ENCODE data around the gene YEATS2. TPM values are rescaled to one million over a fixed set of nuclear protein-coding genes. Genes with fewer than 3 reads are reported as not detected.

The YEATS2 gene
- polyA plus RNA-seq, 2 donors = 5.8 to 9.0 TPM

DNA sequence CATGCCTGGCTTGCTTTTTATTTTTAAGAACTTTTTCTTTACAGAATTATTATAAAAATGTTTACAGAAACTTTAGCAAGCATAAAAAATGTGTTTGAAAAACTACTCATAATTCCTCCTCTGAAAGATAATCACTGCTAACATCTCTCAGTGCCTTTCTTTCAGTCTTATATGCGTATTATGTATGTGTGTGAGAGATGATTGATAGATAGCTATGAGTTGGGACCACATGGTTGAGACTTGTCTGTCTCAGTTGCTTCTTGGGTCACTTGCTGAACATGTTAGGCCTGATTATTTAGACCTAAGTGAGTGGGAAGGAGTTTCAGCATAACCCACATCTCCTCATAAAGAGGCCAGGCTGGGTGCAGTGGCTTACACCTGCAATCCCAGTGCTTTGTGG, 116.6 kb downstream of the YEATS2 start:
- no peak overlapping the region for H3K27ac ChIP-seq (ENCODE audit: low read depth in 2 of 2, low read length in 1 of 2)
- no peaks in the 10 kb centered on the region for H3K27me3 ChIP-seq (ENCODE audit: control insufficient read depth in 1 of 2, insufficient read depth in 2 of 2, low read length in 2 of 2)
- H3K36me3 ChIP-seq (ENCODE audit: control insufficient read depth in 2 of 2, insufficient read depth in 2 of 2, low read length in 1 of 2) = peaks cover 9 to 25% of the 10 kb centered on the region in 2 donors
- no peak overlapping the region for H3K4me3 ChIP-seq (ENCODE audit: low read depth in 1 of 2, low read length in 2 of 2)
- 88 to 98% methylated on average over 1 of the region's 1 CpG for WGBS, 2 donors
- no peaks in the 10 kb centered on the region for H3K9me3 ChIP-seq (ENCODE audit: control insufficient read depth in 2 of 2, insufficient read depth in 1 of 2, low read depth in 1 of 2, low read length in 1 of 2)
- no peaks in the 10 kb centered on the region for H3K4me1 ChIP-seq (ENCODE audit: control insufficient read depth in 2 of 2, insufficient read depth in 2 of 2, low read length in 1 of 2)

DNA sequence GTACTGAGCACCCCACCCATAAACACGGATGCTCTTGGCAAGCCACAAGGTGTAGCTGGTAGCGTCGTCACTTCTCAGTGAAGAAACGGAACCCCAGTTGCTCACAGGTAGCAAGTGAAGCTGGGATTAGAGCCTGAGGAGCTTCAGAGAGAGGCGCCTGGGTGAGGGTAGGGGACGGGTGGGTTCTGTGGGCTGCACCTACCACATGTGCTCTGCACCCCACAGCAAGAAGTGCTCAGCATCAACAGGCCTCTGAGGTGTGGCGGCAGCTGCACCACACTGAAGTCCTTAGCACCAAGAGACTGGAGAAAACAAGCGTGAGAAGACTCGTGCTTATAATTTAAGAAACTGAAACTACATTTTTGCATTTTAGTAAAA, 118.0 kb downstream of the YEATS2 start:
- Histone ChIP-seq H3K27me3 (ENCODE audit: control insufficient read depth in 1 of 2, insufficient read depth in 2 of 2, low read length in 2 of 2) (no peaks in the 10 kb centered on the region), H3K4me3 (ENCODE audit: low read depth in 1 of 2, low read length in 2 of 2) (no peak overlapping the region), H3K27ac (ENCODE audit: low read depth in 2 of 2, low read length in 1 of 2) (no peak overlapping the region), H3K36me3 (ENCODE audit: control insufficient read depth in 2 of 2, insufficient read depth in 2 of 2, low read length in 1 of 2) (peaks cover 7 to 15% of the 10 kb centered on the region in 2 donors), H3K9me3 (ENCODE audit: control insufficient read depth in 2 of 2, insufficient read depth in 1 of 2, low read depth in 1 of 2, low read length in 1 of 2) (no peaks in the 10 kb centered on the region), H3K4me1 (ENCODE audit: control insufficient read depth in 2 of 2, insufficient read depth in 2 of 2, low read length in 1 of 2) (peaks cover 0 to 3% of the 10 kb centered on the region in 2 donors)
- WGBS, 2 donors = 72 to 77% methylated on average over 9 of the region's 9 CpGs

DNA sequence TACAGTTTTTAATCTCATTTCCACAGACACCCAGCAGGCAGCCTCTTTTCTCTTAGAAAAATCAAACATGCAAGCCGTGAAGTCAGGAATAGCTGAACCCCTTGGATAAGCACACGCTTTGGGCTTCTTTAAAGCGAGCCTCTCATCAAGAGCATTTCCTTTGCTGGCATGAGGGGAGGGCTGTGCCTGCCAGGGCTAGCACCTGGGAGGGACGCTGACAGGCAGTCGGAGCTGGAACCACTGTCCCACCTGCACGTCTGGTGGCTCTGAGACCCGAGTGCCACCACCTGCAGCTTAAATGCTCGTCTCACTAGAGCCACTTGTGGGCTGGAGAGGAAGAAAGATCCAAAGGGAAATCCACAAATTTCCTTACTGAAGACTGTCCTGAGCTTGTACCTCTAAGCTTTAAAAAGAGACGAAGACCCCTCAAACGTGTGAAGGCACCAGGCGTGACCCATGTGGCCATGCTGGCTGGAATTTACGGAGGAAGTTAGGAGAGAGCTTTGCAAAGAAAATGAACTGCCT, 118.4 kb downstream of the YEATS2 start:
- Histone ChIP-seq H3K36me3 (ENCODE audit: control insufficient read depth in 2 of 2, insufficient read depth in 2 of 2, low read length in 1 of 2) (peaks cover 3 to 11% of the 10 kb centered on the region in 2 donors), H3K27ac (ENCODE audit: low read depth in 2 of 2, low read length in 1 of 2) (no peak overlapping the region), H3K4me3 (ENCODE audit: low read depth in 1 of 2, low read length in 2 of 2) (no peak overlapping the region), H3K9me3 (ENCODE audit: control insufficient read depth in 2 of 2, insufficient read depth in 1 of 2, low read depth in 1 of 2, low read length in 1 of 2) (no peaks in the 10 kb centered on the region), H3K4me1 (ENCODE audit: control insufficient read depth in 2 of 2, insufficient read depth in 2 of 2, low read length in 1 of 2) (peaks cover 0 to 3% of the 10 kb centered on the region in 2 donors), H3K27me3 (ENCODE audit: control insufficient read depth in 1 of 2, insufficient read depth in 2 of 2, low read length in 2 of 2) (no peaks in the 10 kb centered on the region)
- 82 to 84% methylated on average over 12 of the region's 12 CpGs for WGBS, 2 donors

DNA sequence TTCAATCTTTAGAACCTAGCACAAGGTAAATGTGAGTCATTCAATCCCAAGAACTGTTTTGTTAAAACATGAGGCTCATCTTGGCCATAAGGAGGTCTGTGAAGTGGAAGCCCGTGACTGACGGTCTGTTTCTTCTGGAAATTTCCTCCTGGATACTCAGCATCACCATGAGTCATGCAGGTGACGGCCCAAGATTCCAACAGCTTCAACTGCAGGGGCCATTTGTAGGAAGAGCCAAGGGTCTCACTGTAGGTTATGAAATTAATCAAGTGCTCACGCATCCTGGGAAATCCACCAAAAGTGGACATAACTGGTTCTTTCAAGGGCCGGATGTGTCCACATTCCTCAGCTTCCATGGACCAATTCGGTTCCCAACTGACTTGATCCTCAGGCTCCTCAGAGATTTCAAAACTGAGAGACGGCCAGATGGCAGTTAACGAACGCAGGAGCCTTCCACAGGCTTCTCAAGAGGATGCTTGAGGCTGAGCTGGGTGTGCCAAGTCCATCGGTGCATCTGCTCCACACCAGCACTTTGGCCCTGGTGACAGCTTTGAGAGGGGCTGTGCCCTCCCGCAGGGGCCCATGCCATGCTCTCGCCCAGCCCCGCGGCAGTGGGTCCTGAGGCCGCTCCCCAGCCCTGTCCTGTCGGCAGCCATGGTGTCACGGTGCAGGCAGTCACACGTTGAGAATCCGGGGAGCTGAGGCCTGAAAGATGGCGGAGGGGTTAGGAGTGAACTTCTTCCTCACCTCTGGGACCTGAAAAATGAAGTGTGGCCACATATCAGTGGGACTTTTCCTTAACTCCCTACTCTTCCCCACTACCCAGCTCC, 119.3 kb downstream of the YEATS2 start:
- no peak overlapping the region for H3K27ac ChIP-seq (ENCODE audit: low read depth in 2 of 2, low read length in 1 of 2)
- 89% methylated on average over 20 of the region's 20 CpGs for WGBS, 2 donors
- peaks cover 0 to 9% of the 10 kb centered on the region in 2 donors for H3K36me3 ChIP-seq (ENCODE audit: control insufficient read depth in 2 of 2, insufficient read depth in 2 of 2, low read length in 1 of 2)
- peaks cover 0 to 3% of the 10 kb centered on the region in 2 donors for H3K4me1 ChIP-seq (ENCODE audit: control insufficient read depth in 2 of 2, insufficient read depth in 2 of 2, low read length in 1 of 2)
- no peaks in the 10 kb centered on the region for H3K9me3 ChIP-seq (ENCODE audit: control insufficient read depth in 2 of 2, insufficient read depth in 1 of 2, low read depth in 1 of 2, low read length in 1 of 2)
- H3K27me3 ChIP-seq (ENCODE audit: control insufficient read depth in 1 of 2, insufficient read depth in 2 of 2, low read length in 2 of 2) = no peaks in the 10 kb centered on the region
- H3K4me3 ChIP-seq (ENCODE audit: low read depth in 1 of 2, low read length in 2 of 2) = no peak overlapping the region

DNA sequence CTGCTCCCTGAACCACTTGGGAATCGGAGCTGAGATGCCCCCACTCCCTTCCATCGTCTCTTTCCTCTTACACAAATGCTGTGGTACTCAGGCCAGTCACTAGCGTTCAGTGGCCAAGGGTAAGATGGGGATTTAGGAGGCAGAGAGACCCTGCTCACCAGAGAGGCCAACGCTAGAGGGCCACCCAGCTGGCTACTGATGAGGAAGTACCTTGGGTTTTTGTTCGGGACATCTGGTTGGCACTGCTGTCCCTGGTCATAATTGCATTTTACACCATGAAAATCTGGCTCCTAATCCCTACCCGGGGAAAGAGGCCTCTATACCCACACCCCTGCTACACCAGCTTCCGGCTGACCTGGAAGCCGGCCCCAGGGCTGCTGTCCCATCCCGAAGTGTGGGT, 120.0 kb downstream of the YEATS2 start:
- H3K27ac ChIP-seq (ENCODE audit: low read depth in 2 of 2, low read length in 1 of 2) = no peak overlapping the region

DNA sequence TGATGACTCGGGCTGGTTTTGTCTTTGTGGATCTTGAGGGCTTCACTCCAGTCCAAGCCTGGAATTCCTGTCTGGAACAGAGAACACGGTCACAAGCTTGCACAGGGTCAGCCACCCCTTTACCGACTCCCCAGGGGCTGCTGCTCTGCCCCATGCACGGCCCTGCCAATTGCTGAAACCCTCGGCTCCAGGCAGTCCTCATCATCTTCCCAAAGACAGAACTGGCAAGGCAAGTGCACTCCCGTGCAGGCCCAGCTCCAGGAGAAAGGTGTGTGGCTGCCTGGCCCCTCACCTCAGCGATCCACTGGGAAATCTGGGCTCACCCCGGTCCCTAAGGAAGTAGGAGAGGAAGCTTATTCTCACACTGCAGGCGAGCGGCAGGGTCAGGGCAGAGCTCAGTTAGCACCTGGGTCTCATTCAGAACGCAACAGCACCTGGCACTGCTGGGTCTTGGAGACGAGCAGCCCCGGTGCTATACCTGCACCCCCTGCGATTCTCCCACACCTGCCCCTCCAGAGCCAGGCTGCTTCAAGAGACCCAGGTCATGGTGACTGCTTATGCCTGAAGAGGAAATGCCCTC, 120.5 kb downstream of the YEATS2 start:
- H3K27me3 ChIP-seq (ENCODE audit: control insufficient read depth in 1 of 2, insufficient read depth in 2 of 2, low read length in 2 of 2) = no peaks in the 10 kb centered on the region
- H3K4me1 ChIP-seq (ENCODE audit: control insufficient read depth in 2 of 2, insufficient read depth in 2 of 2, low read length in 1 of 2) = peaks cover 0 to 3% of the 10 kb centered on the region in 2 donors
- peaks cover 0 to 9% of the 10 kb centered on the region in 2 donors for H3K36me3 ChIP-seq (ENCODE audit: control insufficient read depth in 2 of 2, insufficient read depth in 2 of 2, low read length in 1 of 2)
- H3K4me3 ChIP-seq (ENCODE audit: low read depth in 1 of 2, low read length in 2 of 2) = no peak overlapping the region
- H3K27ac ChIP-seq (ENCODE audit: low read depth in 2 of 2, low read length in 1 of 2) = no peak overlapping the region
- H3K9me3 ChIP-seq (ENCODE audit: control insufficient read depth in 2 of 2, insufficient read depth in 1 of 2, low read depth in 1 of 2, low read length in 1 of 2) = no peaks in the 10 kb centered on the region
- WGBS, 2 donors = 76 to 81% methylated on average over 14 of the region's 14 CpGs

More for the DNA sequence above, 120.0 kb downstream of the YEATS2 start:
- H3K4me3 ChIP-seq (ENCODE audit: low read depth in 1 of 2, low read length in 2 of 2) = no peak overlapping the region
- WGBS, 2 donors = 90 to 92% methylated on average over 9 of the region's 9 CpGs
- H3K27me3 ChIP-seq (ENCODE audit: control insufficient read depth in 1 of 2, insufficient read depth in 2 of 2, low read length in 2 of 2) = no peaks in the 10 kb centered on the region
- peaks cover 0 to 9% of the 10 kb centered on the region in 2 donors for H3K36me3 ChIP-seq (ENCODE audit: control insufficient read depth in 2 of 2, insufficient read depth in 2 of 2, low read length in 1 of 2)
- H3K9me3 ChIP-seq (ENCODE audit: control insufficient read depth in 2 of 2, insufficient read depth in 1 of 2, low read depth in 1 of 2, low read length in 1 of 2) = no peaks in the 10 kb centered on the region
- peaks cover 0 to 3% of the 10 kb centered on the region in 2 donors for H3K4me1 ChIP-seq (ENCODE audit: control insufficient read depth in 2 of 2, insufficient read depth in 2 of 2, low read length in 1 of 2)

DNA sequence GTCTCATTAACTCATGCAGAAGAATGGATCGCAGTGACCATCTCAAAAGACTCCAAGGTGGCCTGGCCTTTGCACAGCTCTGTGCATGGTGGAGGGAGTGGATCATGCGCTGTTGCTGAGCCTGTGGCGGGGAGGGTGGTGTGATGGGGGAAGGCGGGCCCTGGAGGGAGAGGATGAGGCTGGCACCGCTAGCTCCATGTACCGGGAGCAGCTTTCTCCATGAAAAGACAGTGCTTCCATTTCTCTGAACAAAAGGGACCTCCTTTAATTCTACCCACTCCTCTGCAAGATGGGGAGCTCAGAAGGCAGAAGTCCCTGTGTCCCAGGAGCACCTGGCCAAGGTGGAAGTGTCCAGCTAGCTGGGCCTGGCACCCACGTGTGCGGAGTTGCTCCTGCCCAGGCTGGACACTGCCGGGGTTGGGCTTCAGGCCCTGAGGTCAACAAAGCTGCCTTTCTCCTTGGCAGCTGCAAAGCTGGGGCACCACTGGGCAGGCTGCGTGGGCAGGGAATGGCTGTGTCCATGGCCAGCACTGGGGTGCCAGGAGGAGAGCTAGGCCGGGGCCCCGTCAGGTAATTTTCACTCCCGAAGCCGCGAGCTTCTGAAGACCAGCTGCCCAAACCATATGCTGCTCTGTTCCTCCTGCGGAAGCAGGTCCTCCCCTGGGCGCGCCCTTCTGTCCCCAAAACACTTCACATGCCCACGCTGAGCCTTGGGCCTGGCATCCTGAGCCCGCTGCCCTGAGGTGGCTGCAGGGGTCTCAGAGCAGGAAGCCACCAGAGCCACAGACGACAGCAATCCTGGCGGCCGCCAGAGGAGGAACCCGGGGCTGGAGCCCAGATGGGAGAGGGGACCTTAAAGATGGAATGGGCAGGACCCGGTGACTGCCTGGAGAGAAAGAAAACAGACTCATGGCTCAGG, 121.4 kb downstream of the YEATS2 start:
- H3K4me1 ChIP-seq (ENCODE audit: control insufficient read depth in 2 of 2, insufficient read depth in 2 of 2, low read length in 1 of 2) = peaks cover 0 to 3% of the 10 kb centered on the region in 2 donors
- no peaks in the 10 kb centered on the region for H3K27me3 ChIP-seq (ENCODE audit: control insufficient read depth in 1 of 2, insufficient read depth in 2 of 2, low read length in 2 of 2)
- H3K36me3 ChIP-seq (ENCODE audit: control insufficient read depth in 2 of 2, insufficient read depth in 2 of 2, low read length in 1 of 2) = peaks cover 0 to 9% of the 10 kb centered on the region in 2 donors
- H3K4me3 ChIP-seq (ENCODE audit: low read depth in 1 of 2, low read length in 2 of 2) = no peak overlapping the region
- WGBS, 2 donors = 90 to 91% methylated on average over 25 of the region's 25 CpGs
- no peaks in the 10 kb centered on the region for H3K9me3 ChIP-seq (ENCODE audit: control insufficient read depth in 2 of 2, insufficient read depth in 1 of 2, low read depth in 1 of 2, low read length in 1 of 2)
- H3K27ac ChIP-seq (ENCODE audit: low read depth in 2 of 2, low read length in 1 of 2) = no peak overlapping the region

DNA sequence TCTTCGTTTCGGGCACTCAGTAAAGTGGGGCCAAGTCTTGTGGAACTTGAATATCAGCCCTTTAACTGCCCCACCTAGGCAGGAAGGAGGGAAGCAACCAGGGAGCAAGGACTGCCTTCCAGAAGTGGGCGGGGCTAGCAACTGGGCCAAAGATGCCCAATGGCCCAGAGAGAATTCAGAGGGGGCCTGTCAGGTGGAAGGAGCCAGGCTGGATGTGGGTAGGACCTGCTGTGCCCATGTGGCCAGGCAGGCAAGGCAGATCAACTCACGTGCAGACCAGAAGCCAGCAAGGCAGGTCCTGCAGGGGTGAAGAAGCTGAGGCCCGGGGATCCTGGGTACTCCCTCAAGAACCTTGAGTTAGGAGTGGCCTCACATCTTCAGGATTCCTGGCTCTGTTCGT, 122.2 kb downstream of the YEATS2 start:
- H3K27ac ChIP-seq (ENCODE audit: low read depth in 2 of 2, low read length in 1 of 2) = no peak overlapping the region
- 75 to 81% methylated on average over 6 of the region's 6 CpGs for WGBS, 2 donors
- H3K36me3 ChIP-seq (ENCODE audit: control insufficient read depth in 2 of 2, insufficient read depth in 2 of 2, low read length in 1 of 2) = peaks cover 0 to 9% of the 10 kb centered on the region in 2 donors
- H3K4me1 ChIP-seq (ENCODE audit: control insufficient read depth in 2 of 2, insufficient read depth in 2 of 2, low read length in 1 of 2) = peaks cover 0 to 7% of the 10 kb centered on the region in 2 donors
- no peak overlapping the region for H3K4me3 ChIP-seq (ENCODE audit: low read depth in 1 of 2, low read length in 2 of 2)
- H3K9me3 ChIP-seq (ENCODE audit: control insufficient read depth in 2 of 2, insufficient read depth in 1 of 2, low read depth in 1 of 2, low read length in 1 of 2) = no peaks in the 10 kb centered on the region
- no peaks in the 10 kb centered on the region for H3K27me3 ChIP-seq (ENCODE audit: control insufficient read depth in 1 of 2, insufficient read depth in 2 of 2, low read length in 2 of 2)

DNA sequence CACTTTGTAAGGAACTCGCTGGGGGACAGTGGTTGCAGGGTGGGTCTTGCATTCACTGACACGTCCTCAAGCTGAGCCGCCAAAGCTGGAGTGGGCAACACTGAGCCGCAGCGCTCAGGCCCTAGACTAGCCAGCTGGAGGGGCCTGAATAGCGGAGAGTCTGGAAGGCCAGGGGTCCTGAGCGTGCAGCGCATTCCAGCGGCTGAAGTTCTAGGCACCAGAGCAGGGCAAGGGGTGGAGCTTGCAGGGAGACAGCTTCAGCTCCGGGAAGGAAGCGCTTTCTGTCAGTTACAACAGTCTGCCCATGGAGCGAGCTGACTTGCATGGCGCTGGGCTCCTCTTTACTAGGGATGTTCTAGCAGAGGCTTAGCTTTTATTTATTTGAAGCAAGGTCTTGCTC, 125.0 kb downstream of the YEATS2 start:
- WGBS, 2 donors = 91% methylated on average over 13 of the region's 13 CpGs
- Histone ChIP-seq H3K36me3 (ENCODE audit: control insufficient read depth in 2 of 2, insufficient read depth in 2 of 2, low read length in 1 of 2) (no peaks in the 10 kb centered on the region), H3K9me3 (ENCODE audit: control insufficient read depth in 2 of 2, insufficient read depth in 1 of 2, low read depth in 1 of 2, low read length in 1 of 2) (no peaks in the 10 kb centered on the region), H3K4me3 (ENCODE audit: low read depth in 1 of 2, low read length in 2 of 2) (no peak overlapping the region), H3K4me1 (ENCODE audit: control insufficient read depth in 2 of 2, insufficient read depth in 2 of 2, low read length in 1 of 2) (peaks cover 7 to 14% of the 10 kb centered on the region in 2 donors), H3K27ac (ENCODE audit: low read depth in 2 of 2, low read length in 1 of 2) (no peak overlapping the region), H3K27me3 (ENCODE audit: control insufficient read depth in 1 of 2, insufficient read depth in 2 of 2, low read length in 2 of 2) (no peaks in the 10 kb centered on the region)

Data from esophagus (tissue), 2 donors.